H1 (cell line): ENCODE results near the gene RXRA. TPM values are rescaled to one million over a fixed set of nuclear protein-coding genes. Genes with fewer than 3 reads are reported as not detected.
A peak's percentile ranks its signal among the peaks of the same experiment; 100 is the strongest.

Source experiments
- CTCF ChIA-PET: fragments of 300-600 bp; sonication (Branson Sonifier 250); formaldehyde crosslinking; loops from one replicate; lab custom pipeline; 2021; ENCODE audit not compliant: partially characterized antibody; lab: Charles Lee
- POLR2A ChIA-PET: fragments of 300-600 bp; sonication (Branson Sonifier 250); formaldehyde crosslinking; loops from one replicate; lab custom pipeline; 2021; ENCODE audit warnings: inconsistent platforms; ENCODE audit not compliant: partially characterized antibody; lab: Charles Lee
- DNase-seq, 2 experiments: peaks; one replicate each; pipeline versions ENCODE4 v3.0.0 to v3.0.0-alpha.2; 2010 to 2022; ENCODE audit warnings: low spot score in 2 of 2, low read depth in 1 of 2, mixed read lengths in 1 of 2
- FAIRE-seq: peaks from 2 replicates; lab custom pipeline; 2011; peaks lifted over from hg19 to GRCh38; lab: Jason Lieb, UNC
- H2AFZ ChIP-seq: 2 replicates; pipeline ENCODE4 v1.8.1; 2012; ENCODE audit warnings: low read length, inconsistent platforms
- H2AK5ac ChIP-seq: 2 replicates; pipeline ENCODE4 v1.6.1; 2013; ENCODE audit warnings: low read depth, low read length
- H2BK120ac ChIP-seq: replicated peaks from 2 replicates; pipeline ENCODE3; 2013; ENCODE audit warnings: low read depth, low read length, inconsistent platforms
- H2BK12ac ChIP-seq: 2 replicates; pipeline ENCODE4 v1.6.1; 2013; ENCODE audit warnings: low read depth, low read length
- H2BK15ac ChIP-seq: 2 replicates; pipeline ENCODE4 v1.6.1; 2013; ENCODE audit warnings: low read length
- H2BK20ac ChIP-seq: 2 replicates; pipeline ENCODE4 v1.6.1; 2013; ENCODE audit warnings: low read length
- H2BK5ac ChIP-seq: 2 replicates; pipeline ENCODE4 v1.6.1; 2013; ENCODE audit warnings: low read depth, low read length
- H3K14ac ChIP-seq: 2 replicates; pipeline ENCODE4 v1.6.1; 2013; ENCODE audit warnings: inconsistent platforms; ENCODE audit not compliant: insufficient read length
- H3K18ac ChIP-seq: 2 replicates; pipeline ENCODE4 v1.6.1; 2013; ENCODE audit warnings: low read length; ENCODE audit errors: extremely low read depth
- H3K23ac ChIP-seq: 2 replicates; pipeline ENCODE4 v1.6.1; 2013; ENCODE audit warnings: inconsistent platforms; ENCODE audit not compliant: insufficient read length
- H3K23me2 ChIP-seq: 2 replicates; pipeline ENCODE4 v1.6.1; 2013; ENCODE audit warnings: low read depth, low read length
- H3K27ac ChIP-seq: 2 replicates; pipeline ENCODE4 v1.6.1; 2011; ENCODE audit warnings: low read depth, low read length, inconsistent platforms
- H3K27me3 ChIP-seq, 4 experiments: replicated peaks in 1 of 4; 1 replicate in 1 of 4; 2 replicates in 3 of 4; pipeline versions ENCODE4 v1.6.1 to v1.8.1; 2011 to 2013; ENCODE audit warnings: low read length in 3 of 4, mild to moderate bottlenecking in 3 of 4, inconsistent platforms in 2 of 4, mixed read lengths in 2 of 4, moderate library complexity in 1 of 4; ENCODE audit not compliant: control insufficient read depth in 3 of 4, insufficient read depth in 3 of 4; ENCODE audit errors: extremely low read depth in 1 of 4
- H3K36me3 ChIP-seq, 4 experiments: 2 replicates each; pipeline versions ENCODE4 v1.6.1 to v1.8.1; 2011 to 2013; ENCODE audit warnings: mild to moderate bottlenecking in 4 of 4, low read length in 3 of 4, moderate library complexity in 2 of 4, control low read depth in 1 of 4, inconsistent platforms in 1 of 4; ENCODE audit not compliant: insufficient read depth in 4 of 4, control insufficient read depth in 2 of 4
- H3K4ac ChIP-seq: replicated peaks from 2 replicates; pipeline ENCODE3; 2013; ENCODE audit warnings: low read length, low read depth, mixed read lengths, inconsistent platforms; ENCODE audit not compliant: insufficient read length
- H3K4me1 ChIP-seq, 4 experiments: replicated peaks in 1 of 4; 1 replicate in 1 of 4; 2 replicates in 3 of 4; pipeline versions ENCODE4 v1.6.1 to v1.8.1; 2011 to 2013; ENCODE audit warnings: low read length in 3 of 4, inconsistent platforms in 2 of 4, mixed read lengths in 1 of 4; ENCODE audit not compliant: insufficient read depth in 4 of 4, control insufficient read depth in 3 of 4
- H3K4me2 ChIP-seq, 2 experiments: 2 replicates each; pipeline versions ENCODE4 v1.6.1 to v1.8.1; 2011 to 2013; ENCODE audit warnings: low read depth in 2 of 2, low read length in 2 of 2, control low read depth in 1 of 2, inconsistent platforms in 1 of 2, mild to moderate bottlenecking in 1 of 2; ENCODE audit not compliant: insufficient read depth in 1 of 2
- H3K4me3 ChIP-seq, 4 experiments: fragments of 200-600, 300-600 bp in 1 of 4; sonication (generic), shearing (Covaris generic), sonication (Bioruptor Twin) in 1 of 4; 2 replicates each; pipeline versions ENCODE4 v1.5.1 to v1.8.1; 2011 to 2016; ENCODE audit warnings: low read length in 4 of 4, low read depth in 3 of 4, control low read depth in 2 of 4, inconsistent platforms in 2 of 4, mild to moderate bottlenecking in 2 of 4, mixed read lengths in 1 of 4, moderate library complexity in 1 of 4; ENCODE audit not compliant: insufficient read depth in 2 of 4; ENCODE audit errors: extremely low read depth in 1 of 4
- H3K56ac ChIP-seq: replicated peaks from 2 replicates; pipeline ENCODE3; 2013; ENCODE audit warnings: low read depth, mild to moderate bottlenecking, mixed read lengths, low read length, inconsistent platforms; ENCODE audit not compliant: insufficient read length
- H3K79me1 ChIP-seq: 2 replicates; pipeline ENCODE4 v1.6.1; 2013; ENCODE audit warnings: low read depth, low read length, control low read depth
- H3K79me2 ChIP-seq, 2 experiments: 2 replicates each; pipeline versions ENCODE4 v1.6.1 to v1.8.1; 2012 to 2013; ENCODE audit warnings: low read length in 2 of 2, mild to moderate bottlenecking in 2 of 2, inconsistent platforms in 1 of 2; ENCODE audit not compliant: insufficient read depth in 2 of 2, control insufficient read depth in 1 of 2
- H3K9ac ChIP-seq, 4 experiments: replicated peaks in 1 of 4; 1 replicate in 1 of 4; 2 replicates in 3 of 4; pipeline versions ENCODE4 v1.6.1 to v1.8.1; 2011 to 2013; ENCODE audit warnings: low read depth in 3 of 4, low read length in 3 of 4, control low read depth in 2 of 4, mild to moderate bottlenecking in 2 of 4, moderate library complexity in 2 of 4, inconsistent platforms in 1 of 4; ENCODE audit errors: extremely low read depth in 1 of 4
- H3K9me3 ChIP-seq, 2 experiments: 2 replicates each; pipeline versions ENCODE4 v1.6.1 to v1.8.1; 2012 to 2013; ENCODE audit warnings: mild to moderate bottlenecking in 2 of 2, moderate library complexity in 2 of 2, control low read depth in 1 of 2, inconsistent platforms in 1 of 2, low read depth in 1 of 2, low read length in 1 of 2, mixed read lengths in 1 of 2; ENCODE audit not compliant: insufficient read depth in 2 of 2
- H4K20me1 ChIP-seq, 2 experiments: replicated peaks in 1 of 2; 2 replicates each; pipeline versions ENCODE3 to v1.8.1; 2011 to 2013; ENCODE audit warnings: inconsistent platforms in 2 of 2, low read length in 2 of 2, mild to moderate bottlenecking in 1 of 2; ENCODE audit not compliant: insufficient read depth in 2 of 2, control insufficient read depth in 1 of 2
- H4K5ac ChIP-seq: 2 replicates; pipeline ENCODE4 v1.6.1; 2013; ENCODE audit warnings: low read length, low read depth, mixed read lengths, inconsistent platforms; ENCODE audit not compliant: insufficient read length
- H4K8ac ChIP-seq: 2 replicates; pipeline ENCODE4 v1.8.0; 2013; ENCODE audit warnings: mild to moderate bottlenecking, moderate library complexity, low read length, inconsistent platforms; ENCODE audit not compliant: insufficient read depth; ENCODE audit errors: extremely low read depth
- H4K91ac ChIP-seq: replicated peaks from 2 replicates; pipeline ENCODE3; 2013; ENCODE audit warnings: low read length, mixed read lengths, inconsistent platforms; ENCODE audit not compliant: insufficient read length
- HDAC2 ChIP-seq, 2 experiments: fragments of 300-600 bp in 1 of 2; sonication (generic) in 1 of 2; IDR thresholded peaks; 2 replicates each; pipeline ENCODE4 v1.6.1; 2011 to 2012; ENCODE audit warnings: low read depth in 2 of 2, low read length in 2 of 2, mild to moderate bottlenecking in 2 of 2, moderate library complexity in 2 of 2, borderline replicate concordance in 1 of 2, inconsistent platforms in 1 of 2
- JUND ChIP-seq: IDR thresholded peaks from 2 replicates; pipeline ENCODE4 v1.6.1; 2011; ENCODE audit warnings: mild to moderate bottlenecking, improper control_type of control experiment, low read length
- POLR2AphosphoS5 ChIP-seq: IDR thresholded peaks from 2 replicates; pipeline ENCODE4 v1.6.1; 2011; ENCODE audit warnings: low read depth, low read length
- RNF2 ChIP-seq: fragments of 200-900, 300-1000 bp; sonication (generic); IDR thresholded peaks from 2 replicates; pipeline ENCODE4 v1.7.1; 2016; ENCODE audit warnings: borderline replicate concordance, low read depth, mild to moderate bottlenecking, antibody characterized with exemption, low read length; ENCODE audit not compliant: poor library complexity, severe bottlenecking; ENCODE audit errors: missing control alignments
- WGBS, 2 experiments: shearing (Covaris generic) in 1 of 2; methylation state at CpG; one replicate each; pipeline versions ENCODE4 v1.1.6 to v1.1.7; 2013 to 2015; ENCODE audit warnings: low lambda C conversion rate in 2 of 2, mixed read lengths in 2 of 2, inconsistent platforms in 1 of 2, low coverage in 1 of 2, missing lambda C conversion rate in 1 of 2; ENCODE audit not compliant: insufficient replicate concordance in 2 of 2, insufficient coverage in 1 of 2, insufficient read length in 1 of 2; ENCODE audit errors: extremely low coverage in 1 of 2, missing lambda C conversion rate in 1 of 2; 5-methylcytosine and 5-hydroxymethylcytosine counted together
- polyA plus RNA-seq, 7 experiments: library from polyadenylated mRNA; depleted of rRNA in 3 of 7; stranded (reverse) in 5 of 7; unstranded in 2 of 7; fragments of >200 nt in 5 of 7; fragments of 200-250 nt in 2 of 7; gene quantifications; 1 replicate in 5 of 7; 2 replicates in 1 of 7; 4 replicates in 1 of 7; pipeline versions ENCODE4 v1.2.1 to v1.2.3, GENCODE V29; 2011 to 2013; ENCODE audit warnings: missing spikeins in 2 of 7, mixed read lengths in 2 of 7
- total RNA-seq: library from RNA; stranded (reverse); fragmentation: NEBNext Ultra II Directional; extraction: Animal tissue kit (Norgen Biotek cat#: 25700); gene quantifications from 2 replicates; pipeline ENCODE4 v1.2.1, GENCODE V29; 2021

Gene RXRA
- total and polyA plus RNA-seq, 2 of the 8 experiments (the other 6 are each of a cell fraction or from before 2014, with no cell fraction given) = 9.8 to 29.4 TPM

DNA sequence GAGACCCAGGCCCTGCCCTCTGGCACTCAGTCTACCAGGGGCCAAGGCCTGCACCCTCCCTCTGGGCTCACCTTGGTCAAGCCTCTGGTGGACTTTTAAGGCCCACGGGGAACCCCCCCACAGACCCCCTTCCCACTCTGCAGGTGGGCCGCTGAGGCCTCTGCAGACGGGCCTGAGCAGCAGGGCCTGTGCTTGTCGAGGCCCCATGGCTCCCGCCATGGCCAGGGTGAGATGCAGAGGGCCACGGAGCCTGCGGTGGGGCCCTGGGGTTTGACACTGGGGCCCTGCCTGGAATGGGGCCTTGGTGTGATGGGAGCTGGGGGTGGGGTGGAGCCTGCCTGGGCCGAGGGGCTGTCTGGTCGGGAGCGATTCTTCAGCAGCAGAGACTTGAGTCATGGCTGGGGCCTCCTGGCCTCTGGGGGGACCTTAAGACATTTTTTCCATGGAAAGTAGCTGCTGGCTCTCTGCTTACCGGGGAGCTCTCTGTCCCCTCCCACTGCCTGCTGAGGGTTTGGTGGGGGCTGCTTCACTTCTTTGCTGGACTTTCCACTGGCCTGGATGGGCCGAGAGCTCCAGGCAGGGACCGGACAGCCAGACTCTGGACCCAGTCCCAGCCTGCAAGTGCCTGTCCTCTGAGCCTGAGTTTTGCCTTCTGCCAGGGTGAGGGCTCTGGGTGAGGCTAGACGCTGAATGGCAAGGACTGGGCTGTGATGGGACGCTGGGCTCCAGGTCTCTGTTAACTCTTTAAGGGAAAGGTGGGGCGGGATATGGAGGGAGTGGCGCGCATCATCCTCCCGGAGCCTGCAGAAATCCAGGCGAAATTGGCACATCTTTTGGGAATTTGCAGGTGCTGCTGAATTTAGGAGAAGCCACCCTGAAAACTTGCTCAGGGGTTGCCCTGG is 132.2 kb downstream of the RXRA start:
- H3K27me3 ChIP-seq = no peaks in the 10 kb centered on the region
- no peak overlapping the region for H2BK12ac ChIP-seq
- no peak overlapping the region for H3K4me2 ChIP-seq
- DNase-seq = no peak
- ChIA-PET POLR2A (no interaction called here), CTCF (interaction anchor here (0.5 to 4.1 kb wide), 8 partner anchors 9 to 298 kb away, joined by 3 to 16 read pairs (median 3); no protein-coding TSS in a partner anchor)
- no peak overlapping the region for H2BK15ac ChIP-seq
- H3K4me1 ChIP-seq = no peaks in the 10 kb centered on the region
- H3K23me2 ChIP-seq = no peaks in the 10 kb centered on the region
- H3K27ac ChIP-seq = no peak overlapping the region
- H3K18ac ChIP-seq = no peak overlapping the region
- H3K79me2 ChIP-seq = no peaks in the 10 kb centered on the region
- no peak overlapping the region for H2BK5ac ChIP-seq
- no peak overlapping the region for H3K9ac ChIP-seq
- no peak overlapping the region for H3K14ac ChIP-seq
- no peak overlapping the region for H2AFZ ChIP-seq
- H3K36me3 ChIP-seq = no peaks in the 10 kb centered on the region
- WGBS, 2 experiments = 89% methylated on average over 20 of the region's 20 CpGs; no CpG with 5 or more reads in 1 of the 2 experiments
- H4K8ac ChIP-seq = peak overlapping the region; percentile 38; the same call in 1 of the 2 replicates
- no peak overlapping the region for H2AK5ac ChIP-seq
- H3K56ac ChIP-seq = no peak overlapping the region
- FAIRE-seq = no peak
- H4K20me1 ChIP-seq = no peaks in the 10 kb centered on the region
- TF ChIP-seq RNF2 = no peak
- TF ChIP-seq POLR2AphosphoS5 = no peak
- TF ChIP-seq JUND = no peak
- no peak for TF ChIP-seq HDAC2 (IDR thresholded peaks at IDR 0.05; ENCODE audit: borderline replicate concordance in 1 of 2, low read depth in 2 of 2, low read length in 2 of 2)
- TF ChIP-seq, all 59 proteins: peak for 0
- Histone ChIP-seq H3K23ac (no peak overlapping the region), H4K91ac (no peak overlapping the region), H3K4me3 (no peak overlapping the region), H3K9me3 (no peaks in the 10 kb centered on the region; a peak in 1 of 4 replicates), H3K79me1 (no peaks in the 10 kb centered on the region), H2BK20ac (no peak overlapping the region), H4K5ac (no peak overlapping the region), H2BK120ac (no peak overlapping the region), H3K4ac (no peak overlapping the region)
